Measurements from ENCODE around the gene CDH4.

GRCh38 chr20:61554617-61555016, 302.6 kb downstream of the CDH4 start:
- TF ChIP-seq CREB1 (IDR thresholded peaks at IDR 0.05; ENCODE audit: low read depth) (no peak), TEAD4 (IDR thresholded peaks at IDR 0.05) (no peak), FOXM1 (IDR thresholded peaks at IDR 0.05; ENCODE audit: borderline replicate concordance, low read depth) (no peak), NFIC (IDR thresholded peaks at IDR 0.05) (no peak), ZBTB7A (IDR thresholded peaks at IDR 0.05; ENCODE audit: low read depth) (no peak), EP300 (IDR thresholded peaks at IDR 0.05; ENCODE audit: borderline replicate concordance) (no peak), MAX (IDR thresholded peaks at IDR 0.05) (no peak), USF1 (IDR thresholded peaks at IDR 0.05) (no peak), EGR1 (IDR thresholded peaks at IDR 0.05) (no peak), TAF1 (IDR thresholded peaks at IDR 0.05; ENCODE audit: low read depth) (no peak)

Measured in Ishikawa (cell line).